Neuronal stem cell (in vitro differentiated cells): Measurements from ENCODE around the gene ANKRD13D.

Source experiments
- DNase-seq: peaks from one replicate; pipeline ENCODE4 v3.0.0-alpha.2; 2013; ENCODE audit warnings: low spot score
- H2AFZ ChIP-seq: one replicate; pipeline ENCODE4 v1.6.1; 2013; ENCODE audit warnings: mild to moderate bottlenecking, low read length, inconsistent platforms
- H2AK5ac ChIP-seq: 2 replicates; pipeline ENCODE4 v1.6.1; 2013; ENCODE audit warnings: low read depth, mild to moderate bottlenecking, inconsistent platforms, low read length, moderate library complexity, mixed read lengths
- H2BK120ac ChIP-seq: 2 replicates; pipeline ENCODE4 v1.6.1; 2013; ENCODE audit warnings: low read depth, mild to moderate bottlenecking, inconsistent platforms, low read length, moderate library complexity, mixed read lengths
- H2BK12ac ChIP-seq: one replicate; pipeline ENCODE4 v1.6.1; 2013; ENCODE audit warnings: low read length, inconsistent platforms
- H2BK15ac ChIP-seq: 2 replicates; pipeline ENCODE4 v1.6.1; 2013; ENCODE audit warnings: mild to moderate bottlenecking, low read length, inconsistent platforms, mixed read lengths
- H2BK5ac ChIP-seq: one replicate; pipeline ENCODE4 v1.6.1; 2013; ENCODE audit warnings: inconsistent platforms, mild to moderate bottlenecking, low read length, moderate library complexity
- H3K14ac ChIP-seq: one replicate; pipeline ENCODE4 v1.6.1; 2013; ENCODE audit warnings: low read length, inconsistent platforms
- H3K18ac ChIP-seq: 2 replicates; pipeline ENCODE4 v1.6.1; 2013; ENCODE audit warnings: low read length, inconsistent platforms
- H3K23ac ChIP-seq: 2 replicates; pipeline ENCODE4 v1.6.1; 2013; ENCODE audit warnings: low read depth, mild to moderate bottlenecking, mixed read lengths, low read length, inconsistent platforms; ENCODE audit not compliant: poor library complexity
- H3K27ac ChIP-seq: replicated peaks from 3 replicates; pipeline ENCODE4 v1.5.1; 2013; ENCODE audit warnings: low read length, inconsistent platforms
- H3K27me3 ChIP-seq, 3 experiments: 2 replicates each; pipeline ENCODE4 v1.6.1; 2013; ENCODE audit warnings: low read length in 3 of 3, mild to moderate bottlenecking in 2 of 3, inconsistent platforms in 1 of 3, low read depth in 1 of 3, mixed read lengths in 1 of 3, moderate library complexity in 1 of 3; ENCODE audit not compliant: control insufficient read depth in 3 of 3, insufficient read depth in 3 of 3
- H3K36me3 ChIP-seq, 2 donors: replicated peaks in 1 of 2; 2 replicates each; pipeline ENCODE4 v1.6.1; 2013; ENCODE audit warnings: low read length in 2 of 2; ENCODE audit not compliant: control insufficient read depth in 2 of 2, insufficient read depth in 2 of 2
- H3K4ac ChIP-seq: 2 replicates; pipeline ENCODE4 v1.6.1; 2013; ENCODE audit warnings: inconsistent platforms, mild to moderate bottlenecking, low read length, moderate library complexity
- H3K4me1 ChIP-seq, 2 donors: 1 replicate in 1 of 2; 2 replicates in 1 of 2; pipeline ENCODE4 v1.6.1; 2013; ENCODE audit warnings: low read length in 2 of 2, low read depth in 1 of 2; ENCODE audit not compliant: control insufficient read depth in 2 of 2, insufficient read depth in 1 of 2
- H3K4me2 ChIP-seq: one replicate; pipeline ENCODE4 v1.6.1; 2013; ENCODE audit warnings: mild to moderate bottlenecking, low read length, inconsistent platforms; ENCODE audit not compliant: insufficient read depth, poor library complexity, severe bottlenecking
- H3K4me3 ChIP-seq, 2 donors: 2 replicates each; pipeline ENCODE4 v1.5.1; 2013; ENCODE audit warnings: low read length in 2 of 2, mild to moderate bottlenecking in 2 of 2, inconsistent platforms in 1 of 2, moderate library complexity in 1 of 2
- H3K79me1 ChIP-seq: one replicate; pipeline ENCODE4 v1.6.1; 2013; ENCODE audit warnings: low read depth, mild to moderate bottlenecking, inconsistent platforms, low read length, moderate library complexity
- H3K9ac ChIP-seq: one replicate; pipeline ENCODE4 v1.6.1; 2013; ENCODE audit warnings: mild to moderate bottlenecking, low read depth, low read length, inconsistent platforms; ENCODE audit not compliant: poor library complexity
- H3K9me3 ChIP-seq, 2 donors: replicated peaks in 1 of 2; 2 replicates each; pipeline versions ENCODE3 to v1.6.1; 2013; ENCODE audit warnings: low read length in 2 of 2, mild to moderate bottlenecking in 2 of 2, inconsistent platforms in 1 of 2, low read depth in 1 of 2, mixed read lengths in 1 of 2, moderate library complexity in 1 of 2; ENCODE audit not compliant: control insufficient read depth in 2 of 2, insufficient read depth in 1 of 2
- H4K8ac ChIP-seq: one replicate; pipeline ENCODE4 v1.6.1; 2013; ENCODE audit warnings: low read depth, mild to moderate bottlenecking, inconsistent platforms, low read length, moderate library complexity
- H4K91ac ChIP-seq: one replicate; pipeline ENCODE4 v1.6.1; 2013; ENCODE audit warnings: low read length, low read depth, mild to moderate bottlenecking, inconsistent platforms; ENCODE audit not compliant: poor library complexity
- WGBS, 2 donors: extraction: QIAGEN DNeasy Blood & Tissue Kit; methylation state at CpG; one replicate each; pipeline ENCODE4 v1.1.7; 2013; ENCODE audit warnings: missing lambda C conversion rate in 2 of 2, mixed read lengths in 1 of 2; ENCODE audit not compliant: insufficient read length in 2 of 2, insufficient replicate concordance in 1 of 2; ENCODE audit errors: extremely low coverage in 2 of 2; 5-methylcytosine and 5-hydroxymethylcytosine counted together

ANKRD13D gene

DNA sequence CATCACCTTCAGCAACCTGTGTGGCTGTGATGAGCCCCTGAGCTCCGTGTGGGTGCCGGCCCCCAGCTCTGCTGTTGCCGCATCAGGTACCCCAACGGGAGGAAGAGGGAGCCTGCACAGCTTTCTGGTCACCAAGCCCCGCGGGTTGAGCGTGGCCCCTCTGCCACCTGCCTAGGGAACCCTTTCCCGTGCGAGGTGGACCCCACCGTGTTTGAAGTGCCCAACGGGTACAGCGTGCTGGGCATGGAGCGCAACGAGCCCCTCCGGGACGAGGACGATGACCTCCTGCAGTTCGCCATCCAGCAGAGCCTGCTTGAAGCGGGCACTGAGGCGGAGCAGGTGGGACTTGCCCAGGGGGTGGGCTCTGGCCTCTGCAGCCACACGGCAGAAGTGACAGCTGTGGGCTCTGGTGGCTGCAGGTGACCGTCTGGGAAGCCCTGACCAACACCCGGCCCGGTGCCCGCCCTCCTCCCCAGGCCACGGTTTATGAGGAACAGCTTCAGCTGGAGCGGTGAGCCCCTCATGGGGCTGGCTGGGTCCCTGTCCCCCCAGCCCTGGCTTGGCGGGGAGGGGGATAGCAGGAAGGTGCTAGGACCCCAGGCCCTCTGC lies 12.3 kb downstream of the ANKRD13D start:
- Histone ChIP-seq H3K14ac (peak overlapping the region; percentile 31), H3K4me2 (no peak overlapping the region), H4K91ac (no peak overlapping the region), H2AK5ac (no peak overlapping the region), H2BK5ac (no peak overlapping the region), H3K79me1 (no peaks in the 10 kb centered on the region), H3K9ac (no peak overlapping the region), H2BK15ac (no peak overlapping the region), H3K36me3 (peaks cover 24 to 49% of the 10 kb centered on the region in 2 donors), H3K23ac (peak overlapping the region; percentile 85), H3K9me3 (peaks cover 4% of the 10 kb centered on the region in 2 donors), H3K27ac (no peak overlapping the region), H3K4me1 (peaks cover 0 to 12% of the 10 kb centered on the region in 2 donors), H2BK120ac (no peak overlapping the region), H4K8ac (no peak overlapping the region), H3K4ac (no peak overlapping the region), H3K27me3 (peaks cover 0 to 14% (median 0%) of the 10 kb centered on the region in 3 experiments), H2BK12ac (no peak overlapping the region), H3K18ac (peak overlapping the region; percentile 38), H3K4me3 (no peak overlapping the region), H2AFZ (no peak overlapping the region)
- no peak for DNase-seq
- no CpG with 5 or more reads among the region's 28 CpGs for WGBS, 2 donors

DNA sequence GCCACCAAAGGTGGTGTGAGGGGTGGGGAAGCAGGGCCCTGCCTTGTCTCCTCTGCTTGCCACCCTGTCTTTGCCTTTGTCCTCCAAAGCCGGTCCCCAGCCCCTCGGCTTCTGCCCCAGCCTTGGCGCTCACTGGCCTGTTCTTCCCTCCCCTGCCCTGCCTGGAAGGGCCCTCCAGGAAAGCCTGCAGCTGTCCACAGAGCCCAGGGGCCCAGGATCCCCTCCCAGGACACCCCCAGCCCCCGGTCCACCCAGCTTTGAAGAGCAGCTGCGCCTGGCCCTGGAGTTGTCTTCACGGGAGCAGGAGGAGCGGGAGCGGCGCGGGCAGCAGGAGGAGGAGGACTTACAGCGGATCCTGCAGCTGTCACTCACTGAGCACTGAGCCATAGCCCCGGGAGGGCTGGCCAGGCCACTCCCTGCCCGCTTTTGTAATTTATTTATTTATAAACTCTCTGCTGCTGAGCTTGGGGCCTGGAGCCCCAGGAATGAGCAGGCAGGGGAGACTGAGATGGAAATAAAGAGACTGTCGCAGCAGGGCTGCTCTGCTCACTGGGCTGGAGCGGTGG lies 12.9 kb downstream of the ANKRD13D start:
- Histone ChIP-seq H2BK12ac (no peak overlapping the region), H3K9ac (peak overlapping the region; percentile 60), H3K79me1 (no peaks in the 10 kb centered on the region), H3K4me2 (peak overlapping the region; percentile 97), H3K14ac (peak overlapping the region; percentile 91), H3K27ac (no peak overlapping the region), H4K8ac (no peak overlapping the region), H3K4me3 (no peak overlapping the region), H2BK120ac (no peak overlapping the region), H2BK5ac (peak overlapping the region; percentile 82), H4K91ac (no peak overlapping the region), H3K4me1 (peaks cover 0 to 12% of the 10 kb centered on the region in 2 donors), H3K9me3 (peaks cover 0 to 4% of the 10 kb centered on the region in 2 donors), H3K4ac (no peak overlapping the region), H2BK15ac (peak overlapping the region; percentile 81), H3K23ac (no peak overlapping the region), H3K36me3 (peaks cover 22 to 43% of the 10 kb centered on the region in 2 donors), H3K27me3 (peaks cover 0 to 14% (median 0%) of the 10 kb centered on the region in 3 experiments), H2AFZ (peak overlapping the region; percentile 15), H2AK5ac (peak overlapping the region; percentile 83), H3K18ac (peak overlapping the region; percentile 84)
- WGBS, 2 donors, result no CpG with 5 or more reads among the region's 15 CpGs
- DNase-seq, result no peak

DNA sequence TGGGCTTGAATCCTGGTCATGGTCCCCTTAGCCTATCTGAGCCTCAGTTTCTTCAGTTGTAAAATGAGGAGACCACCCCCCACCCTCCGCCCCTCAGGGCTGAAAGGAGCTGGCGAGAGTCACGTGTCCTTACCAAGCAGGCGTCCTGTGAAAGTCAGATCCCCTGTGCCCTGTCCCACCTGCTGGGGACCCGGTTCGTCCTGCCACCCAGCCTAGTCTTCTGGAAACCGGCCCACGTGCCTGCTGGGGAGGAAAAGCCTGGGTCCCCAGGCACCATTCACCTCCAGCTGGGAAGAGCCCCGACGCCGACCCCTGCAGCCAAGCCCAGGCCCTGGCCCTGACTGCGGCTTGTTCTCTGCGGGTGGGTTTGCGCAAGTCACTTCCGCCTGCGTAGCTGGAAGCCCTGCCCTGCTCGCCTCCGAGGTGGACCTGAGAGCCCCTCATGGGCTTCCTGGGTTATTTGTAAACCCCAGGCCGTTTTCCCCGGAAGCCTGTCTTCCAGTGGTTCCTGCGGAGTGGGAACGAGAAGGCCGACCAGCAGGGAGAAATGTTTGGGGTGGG lies 13.5 kb downstream of the ANKRD13D start:
- Histone ChIP-seq H2AFZ (no peak overlapping the region), H2BK15ac (peak overlapping the region; percentile 81), H3K79me1 (no peaks in the 10 kb centered on the region), H2BK120ac (no peak overlapping the region), H3K4me2 (peak overlapping the region; percentile 97), H3K14ac (no peak overlapping the region), H4K91ac (no peak overlapping the region), H3K23ac (peak overlapping the region; percentile 93), H3K36me3 (peaks cover 22 to 41% of the 10 kb centered on the region in 2 donors), H2BK12ac (peak overlapping the region; percentile 41), H3K4me1 (peaks cover 0 to 12% of the 10 kb centered on the region in 2 donors), H3K27ac (no peak overlapping the region), H3K9ac (peak overlapping the region; percentile 60), H3K4ac (no peak overlapping the region), H4K8ac (no peak overlapping the region), H2AK5ac (peak overlapping the region; percentile 83), H3K9me3 (peaks cover 0 to 4% of the 10 kb centered on the region in 2 donors), H2BK5ac (peak overlapping the region; percentile 82), H3K4me3 (peak overlapping the region in 1 of 2 donors; percentile 95), H3K18ac (peak overlapping the region; percentile 84), H3K27me3 (peaks cover 0 to 14% (median 0%) of the 10 kb centered on the region in 3 experiments)
- WGBS, 2 donors, result no CpG with 5 or more reads among the region's 23 CpGs
- DNase-seq, result no peak
